Glomerular visceral epithelial cell (primary cell): Measurements from ENCODE around the gene MAEA.

Source experiments
- DNase-seq: peaks from one replicate; pipeline ENCODE4 v3.0.0-alpha.2; 2016; ENCODE audit errors: extremely low spot score

Gene MAEA

GRCh38 chr4:1289207-1290164 is at the start of gene MAEA:
Gene MAEA (plus strand): TSS chr4:1289891. CDS start chr4:1289914, 23 bp downstream.
- peak; percentile 97 for DNase-seq

GRCh38 chr4:1239950-1240307 is 49.8 kb upstream of the MAEA start:
- DNase-seq = no peak

- DNase-seq = no peak
These were observed 48.8 kb upstream of the MAEA start for GRCh38 chr4:1240721-1241465.

GRCh38 chr4:1241466-1241935 is 48.2 kb upstream of the MAEA start:
- no peak for DNase-seq

- no peak for DNase-seq
These were observed 47.7 kb upstream of the MAEA start for GRCh38 chr4:1241936-1242505.

GRCh38 chr4:1242506-1243450 is 46.9 kb upstream of the MAEA start:
- DNase-seq = no peak

- DNase-seq = no peak
These were observed 46.1 kb upstream of the MAEA start for GRCh38 chr4:1243451-1244080.

GRCh38 chr4:1244081-1244977 is 45.4 kb upstream of the MAEA start:
- no peak for DNase-seq

GRCh38 chr4:1244978-1245471 is 44.7 kb upstream of the MAEA start:
- no peak for DNase-seq

GRCh38 chr4:1245481-1246051 is 44.1 kb upstream of the MAEA start:
- no peak for DNase-seq

GRCh38 chr4:1246111-1246881 is 43.4 kb upstream of the MAEA start:
- DNase-seq = peak; percentile 14

- peak; percentile 24 for DNase-seq
These were observed 42.5 kb upstream of the MAEA start for GRCh38 chr4:1246901-1247863.

- DNase-seq = no peak
These were observed 41.8 kb upstream of the MAEA start for GRCh38 chr4:1247864-1248244.

GRCh38 chr4:1248245-1249147 is 41.2 kb upstream of the MAEA start, which contains the start of gene CTBP1:
Gene CTBP1 (minus strand): TSS chr4:1249130. CDS start chr4:1241331, 7,799 bp downstream.
- peak; percentile 89 for DNase-seq

- peak; percentile 91 for DNase-seq
These were observed 40.5 kb upstream of the MAEA start for GRCh38 chr4:1249148-1249730.
